T-helper 9 cell (primary cell): ENCODE measurements around the gene CCDC71L.

Experiments
- DNase-seq: peaks from one replicate; pipeline ENCODE4 v3.0.0-alpha.2; 2020

CCDC71L gene

GRCh38 chr7:106658316-106659165 is 2.4 kb downstream of the CCDC71L start:
- DNase-seq, result no peak

- no peak for DNase-seq
These were observed 3.6 kb downstream of the CCDC71L start for GRCh38 chr7:106657085-106657991.

- DNase-seq, result no peak
These were observed 5.1 kb downstream of the CCDC71L start for GRCh38 chr7:106655703-106656498.

GRCh38 chr7:106653488-106653887 is 7.5 kb downstream of the CCDC71L start:
- no peak for DNase-seq

GRCh38 chr7:106652909-106653308 is 8.0 kb downstream of the CCDC71L start:
- no peak for DNase-seq

GRCh38 chr7:106652092-106652491 is 8.9 kb downstream of the CCDC71L start:
- no peak for DNase-seq

- DNase-seq, result no peak
These were observed 14.7 kb downstream of the CCDC71L start for GRCh38 chr7:106646256-106646655.

GRCh38 chr7:106644999-106645398 is 16.0 kb downstream of the CCDC71L start:
- no peak for DNase-seq

DNA sequence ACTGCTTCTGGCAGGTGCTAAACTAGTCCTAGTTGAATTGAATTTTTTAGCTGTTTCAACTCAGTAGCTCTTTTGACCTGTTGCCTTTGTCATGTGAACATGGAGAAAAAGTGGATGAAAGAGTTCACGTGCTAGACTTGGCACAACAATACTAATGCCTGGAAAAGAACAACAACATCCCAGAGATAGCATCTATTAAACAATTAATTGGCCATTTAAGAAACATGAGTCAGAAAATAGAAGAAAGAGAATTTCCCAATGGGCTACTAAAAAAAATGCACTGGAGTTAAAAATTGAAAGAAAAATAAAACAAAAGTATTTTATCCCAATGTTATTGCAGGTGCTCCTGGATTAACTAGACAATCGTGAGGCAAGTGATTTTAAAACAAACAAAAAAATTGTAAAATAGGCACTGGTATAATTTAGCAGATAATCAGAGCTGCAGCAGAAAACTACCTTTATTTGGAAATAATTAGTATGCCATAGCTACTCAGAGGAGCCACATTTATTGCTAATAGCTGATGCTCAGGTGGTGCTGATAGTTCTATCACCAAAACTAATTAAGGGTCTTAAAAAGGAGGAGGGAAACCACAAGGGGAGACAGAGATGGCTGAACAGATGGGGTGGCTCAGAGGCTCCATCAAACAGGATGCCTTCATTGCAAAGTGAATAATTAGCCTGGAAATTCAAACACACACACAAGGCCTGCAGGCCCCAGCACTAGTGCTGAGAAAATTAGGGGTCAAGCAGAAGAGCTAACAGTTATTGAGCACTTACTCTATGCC is 17.6 kb downstream of the CCDC71L start:
- no peak for DNase-seq

DNA sequence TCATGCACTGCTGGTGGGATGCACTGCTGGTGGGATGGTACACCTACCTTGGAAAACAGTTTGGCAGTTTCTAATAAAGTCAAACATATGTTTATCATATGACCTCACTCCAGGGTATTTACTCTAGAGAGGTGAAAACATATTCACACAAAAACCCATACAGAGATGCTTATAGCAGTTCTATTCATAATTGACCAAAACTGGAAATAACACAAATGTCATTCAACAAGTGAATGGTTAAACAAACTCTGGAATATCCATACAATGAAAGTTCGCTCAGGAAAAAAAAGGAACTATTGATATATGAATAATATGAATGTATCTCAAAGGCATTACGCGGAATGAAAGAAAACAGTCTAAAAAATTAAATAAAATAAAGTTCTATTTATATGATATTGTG is 19.5 kb downstream of the CCDC71L start:
- DNase-seq, result no peak

DNA sequence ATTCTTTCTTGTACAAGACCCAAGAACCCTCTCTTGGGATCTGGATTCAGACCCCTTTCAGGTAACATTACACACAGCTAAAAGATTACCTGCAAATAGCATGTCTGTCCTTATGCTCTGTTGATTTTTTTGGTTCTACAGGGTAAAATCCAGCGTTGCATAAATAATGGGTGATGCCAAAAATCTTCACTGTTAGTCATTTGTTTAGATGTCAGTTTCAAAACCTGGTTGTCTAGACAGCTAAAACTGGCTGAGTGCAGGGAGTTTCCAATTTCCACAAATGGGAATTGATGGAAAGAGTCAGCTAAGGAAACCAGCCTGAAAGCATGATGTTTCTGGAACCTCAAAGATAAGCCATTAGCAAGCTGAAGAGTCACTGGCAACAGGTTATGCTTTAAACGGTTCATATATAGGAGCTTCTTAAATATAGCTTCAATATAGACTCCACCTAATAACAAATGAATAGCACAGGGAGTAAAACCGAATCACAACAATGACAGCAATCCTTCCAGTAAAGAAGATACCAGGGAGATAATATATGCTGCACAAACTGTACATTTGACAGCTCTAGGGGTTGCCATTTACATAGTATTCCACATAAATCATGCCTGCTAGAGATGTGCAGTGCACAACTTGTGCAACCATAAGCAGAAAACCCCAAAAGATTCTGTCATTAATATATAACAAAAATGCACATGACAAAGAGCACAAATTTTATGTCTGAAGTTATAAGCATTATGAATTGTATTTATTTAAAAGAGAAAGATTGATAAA is 20.4 kb downstream of the CCDC71L start:
- DNase-seq, result no peak

GRCh38 chr7:106639476-106640334 is 21.3 kb downstream of the CCDC71L start:
- DNase-seq, result no peak

DNA sequence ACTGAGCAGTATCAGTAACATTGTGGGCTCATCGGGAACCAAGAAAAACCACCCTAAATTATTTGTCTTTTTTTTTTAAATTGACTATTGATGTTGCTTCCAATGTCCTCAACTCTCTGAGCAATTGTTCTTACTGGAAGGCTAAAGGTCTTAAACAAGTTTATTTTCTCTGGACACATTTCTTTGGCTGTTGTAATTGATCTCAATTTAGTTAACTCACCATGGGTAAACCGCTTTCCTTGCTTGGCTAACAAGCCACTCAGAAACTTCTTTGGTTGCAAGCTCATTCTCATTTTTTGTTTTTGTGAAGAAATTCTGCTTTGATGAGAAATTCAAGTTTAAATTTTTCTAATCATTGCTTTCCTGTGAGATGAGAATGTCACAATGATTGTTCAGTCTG is 25.5 kb downstream of the CCDC71L start:
- no peak for DNase-seq

- DNase-seq, result no peak
These were observed 26.0 kb downstream of the CCDC71L start for GRCh38 chr7:106634958-106635357.

- DNase-seq, result no peak
These were observed 30.3 kb downstream of the CCDC71L start for GRCh38 chr7:106630648-106631047.

DNA sequence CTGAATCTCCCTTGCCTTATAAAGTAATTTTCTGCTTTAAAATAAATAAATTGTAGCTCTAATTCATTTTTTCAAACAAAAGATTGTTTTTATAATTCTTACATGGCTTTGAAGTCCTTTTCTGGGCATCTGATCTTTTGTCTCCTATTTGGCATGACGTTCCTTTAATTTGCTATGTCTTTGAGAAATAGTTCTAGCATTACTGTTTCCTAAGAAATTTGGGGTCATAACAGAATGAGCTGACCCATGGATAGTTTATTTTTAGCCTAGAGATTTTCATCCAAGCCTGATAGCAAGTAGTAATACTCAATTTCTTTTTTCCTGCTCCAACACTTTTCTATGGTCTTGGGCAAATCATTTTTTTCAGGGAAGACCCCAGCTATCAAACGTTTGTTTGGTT is 31.4 kb downstream of the CCDC71L start:
- no peak for DNase-seq

DNA sequence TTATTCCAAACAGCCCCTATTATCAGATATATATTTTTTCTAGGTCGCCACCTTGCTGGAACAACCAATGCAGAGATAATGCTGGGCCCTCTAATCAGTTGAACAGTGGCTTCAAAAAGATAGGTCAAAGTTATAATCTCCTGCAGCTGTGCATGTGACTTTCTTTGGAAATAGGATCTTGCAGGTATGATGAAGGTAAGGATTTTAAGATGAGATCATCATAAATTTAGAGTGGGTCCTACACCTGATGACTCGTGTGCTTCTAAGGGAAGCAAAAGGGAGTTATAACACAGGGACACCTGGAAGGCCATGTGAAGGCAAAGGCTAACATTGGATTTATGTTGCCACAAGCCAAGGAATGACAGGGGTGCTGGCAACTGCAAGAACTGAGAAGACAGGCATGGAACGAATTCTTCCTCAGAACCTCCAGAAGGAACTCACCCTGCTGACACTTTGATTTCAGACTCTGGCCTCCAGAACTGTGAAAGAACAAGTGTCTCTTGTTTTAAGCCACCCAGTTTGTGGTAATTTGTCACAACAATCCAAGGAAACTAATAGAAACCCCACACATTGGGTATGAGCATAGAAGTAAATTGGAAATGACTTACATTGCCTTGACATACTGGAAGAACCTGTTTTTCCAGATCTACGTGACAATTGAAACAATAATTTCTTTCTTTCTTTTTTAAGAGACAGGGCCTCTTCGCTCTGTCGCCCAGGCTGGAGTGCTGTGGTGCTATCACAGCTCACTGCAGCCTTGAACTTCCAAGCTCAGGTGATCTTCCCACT is 34.4 kb downstream of the CCDC71L start:
- DNase-seq, result no peak

GRCh38 chr7:106625678-106626301 is 35.2 kb downstream of the CCDC71L start:
- DNase-seq, result no peak

- no peak for DNase-seq
These were observed 37.1 kb downstream of the CCDC71L start for GRCh38 chr7:106623853-106624252.
